Pancreas (tissue), 10 donors: Measurements from ENCODE around the gene POU3F2. TPM values are rescaled to one million over a fixed set of nuclear protein-coding genes. Genes with fewer than 3 reads are reported as not detected.

ENCODE experiments used
- ATAC-seq, 4 donors: fragments of 200-7000 bp; cut with Tn5 transposase; one replicate each; pipeline versions ENCODE4 v1.8.0 to v1.9.1; 2020; ENCODE audit warnings: mild to moderate bottlenecking in 4 of 4, moderate library complexity in 4 of 4
- DNase-seq, 6 donors: peaks; one replicate each; pipeline ENCODE4 v3.0.0-alpha.2; 2020
- FAIRE-seq: peaks from 2 replicates; lab custom pipeline; 2012; peaks lifted over from hg19 to GRCh38; lab: Jason Lieb, UNC
- H3K27ac ChIP-seq, 4 donors: fragments of 200-600 bp; sonication (generic); 1 replicate in 3 of 4; 2 replicates in 1 of 4; pipeline versions ENCODE4 v1.5.0 to v1.8.0; 2020
- H3K27me3 ChIP-seq, 4 donors: fragments of 200-600 bp; one replicate each; pipeline ENCODE4 v1.8.0; 2021
- H3K36me3 ChIP-seq, 3 donors: fragments of 200-600 bp; sonication (generic) in 1 of 3; one replicate each; pipeline versions ENCODE4 v1.5.0 to v1.8.0; 2020 to 2021
- H3K4me1 ChIP-seq, 3 donors: fragments of 200-600 bp; one replicate each; pipeline ENCODE4 v1.8.0; 2021
- H3K4me3 ChIP-seq, 4 donors: fragments of 200-600 bp; sonication (generic) in 2 of 4; one replicate each; pipeline versions ENCODE4 v1.5.0 to v1.8.0; 2020 to 2021
- H3K9me3 ChIP-seq, 4 donors: fragments of 200-600 bp; one replicate each; pipeline ENCODE4 v1.8.0; 2021
- CTCF ChIP-seq, 4 donors: fragments of 200-600 bp; sonication (generic) in 3 of 4; IDR thresholded peaks; one replicate each; pipeline versions ENCODE4 v1.5.0 to v1.8.0; 2021; ENCODE audit warnings: antibody characterized with exemption in 4 of 4
- WGBS, 2 donors: extraction: QIAGEN DNeasy Blood & Tissue Kit; methylation state at CpG; one replicate each; pipeline ENCODE4 v1.1.7; 2013; 5-methylcytosine and 5-hydroxymethylcytosine counted together
- intact Hi-C, 3 donors: fragments of 100-400 bp; cut with DNase I; formaldehyde crosslinking; loops; one replicate each; pipeline versions ENCODE4 v1.11.1 to v1.14.2; 2022
- polyA plus RNA-seq, 2 donors: library from polyadenylated mRNA; stranded (reverse); fragments of 200-250 nt; gene quantifications; one replicate each; pipeline ENCODE4 v1.2.3, GENCODE V29; 2013
- total RNA-seq, 6 donors: library from RNA; stranded (reverse); fragmentation: NEBNext Ultra II Directional in 4 of 6; extraction: Animal tissue kit (Norgen Biotek cat#: 25700) in 4 of 6; gene quantifications; one replicate each; pipeline versions ENCODE4 v1.2.1 to v1.2.4, GENCODE V29; 2021 to 2023
- donor health status: healthy with polysubstance abuse.
- donor health status: DM: no; HTN: no; CAD: no; lungs with moderate emphysema.
- donor health status: DM: no; HTN: no; CAD: no.
- donor health status: control.
- donor health status: control.
- donor health status: Bipolar disorder and iron deficiency.
- donor health status: DM: yes; HTN: yes; CAD: no.
- donor health status: DM: no; HTN: no; CAD: no.
- donor health status: DM: no; HTN: no; CAD: no.
- donor health status: DM: yes; HTN: yes; CAD: no.

POU3F2 gene
- total and polyA plus RNA-seq, 8 donors = not detected

GRCh38 chr6:98836962-98837944 is 2.9 kb downstream of the POU3F2 start:
- intact Hi-C loops = no loop called here
- H3K4me3 ChIP-seq = no peak overlapping the region
- H3K27me3 ChIP-seq = peaks cover 9 to 67% (median 30%) of the 10 kb centered on the region in 4 donors
- 16 to 18% methylated on average over 9 of the region's 9 CpGs for WGBS, 2 donors
- no peaks in the 10 kb centered on the region for H3K36me3 ChIP-seq
- no peak for ATAC-seq
- H3K4me1 ChIP-seq = peaks cover 8 to 18% (median 17%) of the 10 kb centered on the region in 3 donors
- no peaks in the 10 kb centered on the region for H3K9me3 ChIP-seq
- H3K27ac ChIP-seq = no peak overlapping the region
- TF ChIP-seq CTCF (IDR thresholded peaks at IDR 0.05) = no peak
- no peak for DNase-seq
- FAIRE-seq = peak; percentile 23

DNA sequence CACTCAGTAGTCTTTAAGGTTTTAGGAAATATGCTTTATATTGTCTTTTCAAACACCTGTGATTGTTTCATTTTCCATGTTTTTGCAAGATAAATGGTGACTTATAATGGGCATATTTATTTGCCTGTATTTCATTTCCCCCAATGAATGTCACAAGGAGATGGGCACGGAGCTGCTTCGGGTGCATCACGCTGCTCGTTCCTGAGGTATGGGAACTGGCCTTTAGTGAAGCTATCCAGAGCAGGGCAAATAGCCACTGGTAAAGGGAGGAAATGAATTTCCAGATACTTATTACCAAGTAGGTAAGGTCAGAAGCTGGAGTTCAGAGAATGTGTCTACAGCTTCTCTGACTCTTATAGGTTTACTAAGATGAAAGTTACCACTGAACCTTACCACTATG is 3.7 kb downstream of the POU3F2 start:
- TF ChIP-seq CTCF (IDR thresholded peaks at IDR 0.05) = no peak
- ATAC-seq (no peak), DNase-seq (no peak), FAIRE-seq (no peak)
- Histone ChIP-seq H3K4me1 (peaks cover under 1 to 10% (median 9%) of the 10 kb centered on the region in 3 donors), H3K27me3 (peaks cover 9 to 65% (median 30%) of the 10 kb centered on the region in 4 donors), H3K4me3 (no peak overlapping the region), H3K27ac (no peak overlapping the region), H3K36me3 (no peaks in the 10 kb centered on the region), H3K9me3 (no peaks in the 10 kb centered on the region)
- intact Hi-C loops = no loop called here
- 54 to 60% methylated on average over 4 of the region's 4 CpGs for WGBS, 2 donors

DNA sequence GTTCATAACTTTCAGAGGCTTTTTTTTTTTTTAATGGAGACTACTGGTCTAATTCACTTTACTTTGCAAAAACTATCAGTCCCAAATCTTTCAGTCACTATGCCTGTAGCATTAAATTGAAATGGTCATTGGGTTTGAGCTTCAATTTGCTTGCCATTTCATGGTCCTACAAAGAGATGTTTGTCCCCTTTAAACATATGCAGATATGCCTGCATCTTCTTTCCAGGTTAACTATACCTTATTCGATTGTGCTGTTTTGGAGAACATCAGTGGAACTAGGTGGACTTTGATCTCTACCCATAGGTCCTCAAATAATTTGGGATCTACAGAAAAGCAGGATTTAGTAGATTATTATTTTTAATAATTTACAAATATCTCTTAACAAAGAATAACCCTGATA is 4.6 kb downstream of the POU3F2 start:
- ATAC-seq = no peak

DNA sequence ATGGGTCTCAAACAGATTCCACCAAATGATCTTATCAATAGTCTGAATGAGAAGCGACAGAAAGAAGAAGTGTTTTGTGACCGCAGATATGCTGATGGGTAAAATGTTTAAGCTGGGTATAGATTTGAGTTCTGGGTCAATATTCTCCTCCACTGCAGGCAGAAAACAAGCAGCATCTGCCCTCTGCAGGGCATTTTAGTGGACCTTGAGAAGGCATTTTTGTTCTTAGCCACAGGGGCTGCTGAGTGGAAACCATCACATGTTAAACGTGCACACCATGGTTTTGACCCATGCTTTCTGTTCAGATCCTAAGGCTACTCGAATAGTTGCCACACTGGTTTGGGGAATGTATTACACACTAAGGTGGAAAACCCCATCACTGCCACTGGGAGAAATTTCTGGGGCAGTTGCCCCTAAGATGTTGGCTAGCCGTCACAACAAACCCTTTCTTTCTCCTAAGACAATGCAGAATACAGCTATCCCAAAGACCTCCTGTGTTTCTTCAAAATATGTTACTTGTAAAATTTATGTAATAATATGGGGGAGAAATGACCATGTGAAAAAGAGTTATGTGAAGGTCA is 5.5 kb downstream of the POU3F2 start:
- WGBS, 2 donors = 26 to 27% methylated on average over 5 of the region's 5 CpGs
- no peak for FAIRE-seq
- TF ChIP-seq CTCF (IDR thresholded peaks at IDR 0.05) = no peak
- Histone ChIP-seq H3K4me1 (peaks cover 6 to 10% (median 8%) of the 10 kb centered on the region in 3 donors), H3K27ac (no peak overlapping the region), H3K27me3 (peaks cover 9 to 83% (median 34%) of the 10 kb centered on the region in 4 donors), H3K9me3 (no peaks in the 10 kb centered on the region), H3K4me3 (no peak overlapping the region), H3K36me3 (no peaks in the 10 kb centered on the region)
- intact Hi-C loops = loop anchor here in 2 of 3 donors (10.0 kb wide), 2 partner anchors 1335 to 1345 kb away; no protein-coding TSS in a partner anchor
- ATAC-seq = peak in 1 of 4 donors; percentile 21
- DNase-seq = no peak

More for the DNA sequence above, 4.6 kb downstream of the POU3F2 start:
- FAIRE-seq (no peak), DNase-seq (no peak)
- intact Hi-C loops = no loop called here
- Histone ChIP-seq H3K4me3 (no peak overlapping the region), H3K27ac (no peak overlapping the region), H3K9me3 (no peaks in the 10 kb centered on the region), H3K27me3 (peaks cover 9 to 74% (median 32%) of the 10 kb centered on the region in 4 donors), H3K4me1 (peaks cover 0 to 10% (median 5%) of the 10 kb centered on the region in 3 donors), H3K36me3 (no peaks in the 10 kb centered on the region)
- no peak for TF ChIP-seq CTCF (IDR thresholded peaks at IDR 0.05)
- WGBS, 2 donors = 28 to 39% methylated on average over 1 of the region's 1 CpG
